ENCODE results near the gene CSNK2B. TPM values are rescaled to one million over a fixed set of nuclear protein-coding genes. Genes with fewer than 3 reads are reported as not detected.

CSNK2B gene
- total and polyA plus RNA-seq, 9 of the 15 experiments (the other 6 are each of a cell fraction or from before 2014, with no cell fraction given), result 120 to 1,126 (median 529) TPM

GRCh38 chr6:31690231-31691077, 24.6 kb downstream of the CSNK2B start (continued):
- TF ChIP-seq DLX4 (CRISPR knock-in tag; IDR thresholded peaks at IDR 0.05), result no peak
- TF ChIP-seq, protein P1, sequence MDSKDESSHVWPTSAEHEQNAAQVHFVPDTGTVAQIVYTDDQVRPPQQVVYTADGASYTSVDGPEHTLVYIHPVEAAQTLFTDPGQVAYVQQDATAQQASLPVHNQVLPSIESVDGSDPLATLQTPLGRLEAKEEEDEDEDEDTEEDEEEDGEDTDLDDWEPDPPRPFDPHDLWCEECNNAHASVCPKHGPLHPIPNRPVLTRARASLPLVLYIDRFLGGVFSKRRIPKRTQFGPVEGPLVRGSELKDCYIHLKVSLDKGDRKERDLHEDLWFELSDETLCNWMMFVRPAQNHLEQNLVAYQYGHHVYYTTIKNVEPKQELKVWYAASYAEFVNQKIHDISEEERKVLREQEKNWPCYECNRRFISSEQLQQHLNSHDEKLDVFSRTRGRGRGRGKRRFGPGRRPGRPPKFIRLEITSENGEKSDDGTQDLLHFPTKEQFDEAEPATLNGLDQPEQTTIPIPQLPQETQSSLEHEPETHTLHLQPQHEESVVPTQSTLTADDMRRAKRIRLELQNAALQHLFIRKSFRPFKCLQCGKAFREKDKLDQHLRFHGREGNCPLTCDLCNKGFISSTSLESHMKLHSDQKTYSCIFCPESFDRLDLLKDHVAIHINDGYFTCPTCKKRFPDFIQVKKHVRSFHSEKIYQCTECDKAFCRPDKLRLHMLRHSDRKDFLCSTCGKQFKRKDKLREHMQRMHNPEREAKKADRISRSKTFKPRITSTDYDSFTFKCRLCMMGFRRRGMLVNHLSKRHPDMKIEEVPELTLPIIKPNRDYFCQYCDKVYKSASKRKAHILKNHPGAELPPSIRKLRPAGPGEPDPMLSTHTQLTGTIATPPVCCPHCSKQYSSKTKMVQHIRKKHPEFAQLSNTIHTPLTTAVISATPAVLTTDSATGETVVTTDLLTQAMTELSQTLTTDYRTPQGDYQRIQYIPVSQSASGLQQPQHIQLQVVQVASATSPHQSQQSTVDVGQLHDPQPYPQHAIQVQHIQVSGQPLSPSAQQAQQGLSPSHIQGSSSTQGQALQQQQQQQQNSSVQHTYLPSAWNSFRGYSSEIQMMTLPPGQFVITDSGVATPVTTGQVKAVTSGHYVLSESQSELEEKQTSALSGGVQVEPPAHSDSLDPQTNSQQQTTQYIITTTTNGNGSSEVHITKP (IDR thresholded peaks at IDR 0.05; ENCODE audit: partially characterized antibody), result peak; percentile 61
- TF ChIP-seq, protein P2, sequence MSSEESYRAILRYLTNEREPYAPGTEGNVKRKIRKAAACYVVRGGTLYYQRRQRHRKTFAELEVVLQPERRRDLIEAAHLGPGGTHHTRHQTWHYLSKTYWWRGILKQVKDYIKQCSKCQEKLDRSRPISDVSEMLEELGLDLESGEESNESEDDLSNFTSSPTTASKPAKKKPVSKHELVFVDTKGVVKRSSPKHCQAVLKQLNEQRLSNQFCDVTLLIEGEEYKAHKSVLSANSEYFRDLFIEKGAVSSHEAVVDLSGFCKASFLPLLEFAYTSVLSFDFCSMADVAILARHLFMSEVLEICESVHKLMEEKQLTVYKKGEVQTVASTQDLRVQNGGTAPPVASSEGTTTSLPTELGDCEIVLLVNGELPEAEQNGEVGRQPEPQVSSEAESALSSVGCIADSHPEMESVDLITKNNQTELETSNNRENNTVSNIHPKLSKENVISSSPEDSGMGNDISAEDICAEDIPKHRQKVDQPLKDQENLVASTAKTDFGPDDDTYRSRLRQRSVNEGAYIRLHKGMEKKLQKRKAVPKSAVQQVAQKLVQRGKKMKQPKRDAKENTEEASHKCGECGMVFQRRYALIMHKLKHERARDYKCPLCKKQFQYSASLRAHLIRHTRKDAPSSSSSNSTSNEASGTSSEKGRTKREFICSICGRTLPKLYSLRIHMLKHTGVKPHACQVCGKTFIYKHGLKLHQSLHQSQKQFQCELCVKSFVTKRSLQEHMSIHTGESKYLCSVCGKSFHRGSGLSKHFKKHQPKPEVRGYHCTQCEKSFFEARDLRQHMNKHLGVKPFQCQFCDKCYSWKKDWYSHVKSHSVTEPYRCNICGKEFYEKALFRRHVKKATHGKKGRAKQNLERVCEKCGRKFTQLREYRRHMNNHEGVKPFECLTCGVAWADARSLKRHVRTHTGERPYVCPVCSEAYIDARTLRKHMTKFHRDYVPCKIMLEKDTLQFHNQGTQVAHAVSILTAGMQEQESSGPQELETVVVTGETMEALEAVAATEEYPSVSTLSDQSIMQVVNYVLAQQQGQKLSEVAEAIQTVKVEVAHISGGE (CRISPR knock-in tag; IDR thresholded peaks at IDR 0.05), result peak in 2 of 3 experiments; percentile 9 to 57; a peak in 2 of 6 replicates
- peak; percentile 69 for TF ChIP-seq STAT5A (IDR thresholded peaks at IDR 0.05; ENCODE audit: borderline replicate concordance, low read length)
- no peak for TF ChIP-seq HNRNPK (IDR thresholded peaks at IDR 0.05; ENCODE audit: low read depth, low read length, poor library complexity, severe bottlenecking)
- peak; percentile 71 for TF ChIP-seq CREM (IDR thresholded peaks at IDR 0.05; ENCODE audit: low read depth)
- TF ChIP-seq CCAR2 (IDR thresholded peaks at IDR 0.05; ENCODE audit: low read depth, low read length), result no peak
- TF ChIP-seq ZNF384 (IDR thresholded peaks at IDR 0.05; ENCODE audit: low read depth, low read length), result no peak
- TF ChIP-seq ZNF224 (CRISPR knock-in tag; IDR thresholded peaks at IDR 0.05), result 0 out of 2 replicates have a peak, but pooled peaks have one; percentile 18
- TF ChIP-seq ZNF197 (CRISPR knock-in tag; IDR thresholded peaks at IDR 0.05; ENCODE audit: low read depth), result 0 out of 2 replicates have a peak, but pooled peaks have one; percentile 1
- TF ChIP-seq ZNF263 (CRISPR knock-in tag; IDR thresholded peaks at IDR 0.05; ENCODE audit: borderline replicate concordance), result no peak
- TF ChIP-seq MTA2 (IDR thresholded peaks at IDR 0.05; ENCODE audit: low read depth), result peak; percentile 73; the same call in 1 of the 2 replicates
- peak; percentile 98 for TF ChIP-seq ARID1B (IDR thresholded peaks at IDR 0.05)
- peak; percentile 79 to 94; a peak in 2 of 4 replicates for TF ChIP-seq HDAC1 (IDR thresholded peaks at IDR 0.05)
- peak; percentile 28 to 72; a peak in 2 of 4 replicates for TF ChIP-seq MAZ (CRISPR knock-in tag; conservative IDR thresholded peaks at IDR 0.05 in 1 of 2, IDR thresholded peaks at IDR 0.05 in 1 of 2)
- TF ChIP-seq SMARCE1 (IDR thresholded peaks at IDR 0.05), result peak; percentile 100
- TF ChIP-seq SETDB1 (IDR thresholded peaks at IDR 0.05; ENCODE audit: low read length), result no peak
- peak; percentile 25; the same call in 1 of the 2 replicates for TF ChIP-seq HDGF (IDR thresholded peaks at IDR 0.05)
- peak; percentile 86 for TF ChIP-seq MAFG (tag; conservative IDR thresholded peaks at IDR 0.05)
- TF ChIP-seq BRD9 (IDR thresholded peaks at IDR 0.05; ENCODE audit: low read depth, partially characterized antibody), result peak; percentile 95
